ENCODE data around the gene ATAD3C. TPM values are rescaled to one million over a fixed set of nuclear protein-coding genes. Genes with fewer than 3 reads are reported as not detected.

Gene ATAD3C
- polyA plus RNA-seq, 4 donors: 2.6 to 3.7 (median 2.9) TPM

Other genes with a start within 250 kb of the ATAD3C start
- under 1 TPM; 0.29 to 0.79 (median 0.53) TPM for gene TNFRSF18, start 243.1 kb upstream of the ATAD3C start, polyA plus RNA-seq (ENCODE audit: insufficient read length in 4 of 4)
- 1 to 10 TPM; 1.7 to 3.1 (median 2.0) TPM for gene TNFRSF4, start 235.5 kb upstream of the ATAD3C start, polyA plus RNA-seq (ENCODE audit: insufficient read length in 4 of 4)
- 100 to 1,000 TPM; 115 to 144 (median 130) TPM for gene SDF4, start 217.7 kb upstream of the ATAD3C start, polyA plus RNA-seq (ENCODE audit: insufficient read length in 4 of 4)
- 10 to 100 TPM; 19.8 to 24.4 (median 21.4) TPM for gene B3GALT6, start 217.5 kb upstream of the ATAD3C start, polyA plus RNA-seq (ENCODE audit: insufficient read length in 4 of 4)
- gene C1QTNF12, start 203.0 kb upstream of the ATAD3C start, polyA plus RNA-seq (ENCODE audit: insufficient read length in 4 of 4): 10 to 100 TPM in 3 of 4 donors, 1 to 10 TPM in 1; 7.2 to 17.3 (median 14.9) TPM
- 10 to 100 TPM; 40.9 to 68.6 (median 58.4) TPM for gene UBE2J2, start 175.8 kb upstream of the ATAD3C start, polyA plus RNA-seq (ENCODE audit: insufficient read length in 4 of 4)
- gene SCNN1D, start 169.3 kb upstream of the ATAD3C start, polyA plus RNA-seq (ENCODE audit: insufficient read length in 4 of 4): 10 to 100 TPM in 1 of 4 donors, 1 to 10 TPM in 3; 2.4 to 10.2 (median 6.9) TPM
- gene ACAP3, start 141.8 kb upstream of the ATAD3C start, polyA plus RNA-seq (ENCODE audit: insufficient read length in 4 of 4): 10 to 100 TPM; 14.9 to 45.2 (median 33.0) TPM
- 10 to 100 TPM in 2 of 4 donors, 1 to 10 TPM in 2; 7.3 to 12.4 (median 10.7) TPM for gene PUSL1, start 141.1 kb upstream of the ATAD3C start, polyA plus RNA-seq (ENCODE audit: insufficient read length in 4 of 4)
- 100 to 1,000 TPM in 3 of 4 donors, 10 to 100 TPM in 1; 94.8 to 169 (median 129) TPM for gene INTS11, start 125.0 kb upstream of the ATAD3C start, polyA plus RNA-seq (ENCODE audit: insufficient read length in 4 of 4)
- 10 to 100 TPM; 12.4 to 21.1 (median 17.3) TPM for gene CPTP, start 124.9 kb upstream of the ATAD3C start, polyA plus RNA-seq (ENCODE audit: insufficient read length in 4 of 4)
- under 1 TPM; 0.28 to 0.70 (median 0.45) TPM for gene TAS1R3, start 118.4 kb upstream of the ATAD3C start, polyA plus RNA-seq (ENCODE audit: insufficient read length in 4 of 4)
- gene DVL1, start 100.3 kb upstream of the ATAD3C start, polyA plus RNA-seq (ENCODE audit: insufficient read length in 4 of 4): 10 to 100 TPM; 24.6 to 52.2 (median 45.6) TPM
- 100 to 1,000 TPM; 164 to 219 (median 209) TPM for gene MXRA8, start 91.1 kb upstream of the ATAD3C start, polyA plus RNA-seq (ENCODE audit: insufficient read length in 4 of 4)
- 100 to 1,000 TPM in 1 of 4 donors, 10 to 100 TPM in 3; 64.4 to 107 (median 84.7) TPM for gene AURKAIP1, start 74.5 kb upstream of the ATAD3C start, polyA plus RNA-seq (ENCODE audit: insufficient read length in 4 of 4)
- gene CCNL2, start 50.4 kb upstream of the ATAD3C start, polyA plus RNA-seq (ENCODE audit: insufficient read length in 4 of 4): 100 to 1,000 TPM; 178 to 392 (median 277) TPM
- 100 to 1,000 TPM; 111 to 143 (median 117) TPM for gene MRPL20, start 42.4 kb upstream of the ATAD3C start, polyA plus RNA-seq (ENCODE audit: insufficient read length in 4 of 4)
- 10 to 100 TPM in 3 of 4 donors, 1 to 10 TPM in 1; 5.1 to 27.6 (median 12.1) TPM for gene ANKRD65, start 28.4 kb upstream of the ATAD3C start, polyA plus RNA-seq (ENCODE audit: insufficient read length in 4 of 4)
- 100 to 1,000 TPM in 1 of 4 donors, 10 to 100 TPM in 3; 48.3 to 104 (median 66.7) TPM for gene VWA1, start 14.0 kb upstream of the ATAD3C start, polyA plus RNA-seq (ENCODE audit: insufficient read length in 4 of 4)
- gene ATAD3B, start 22.1 kb downstream of the ATAD3C start, polyA plus RNA-seq (ENCODE audit: insufficient read length in 4 of 4): 10 to 100 TPM in 3 of 4 donors, 1 to 10 TPM in 1; 9.4 to 29.9 (median 20.5) TPM
- gene ATAD3A, start 62.5 kb downstream of the ATAD3C start, polyA plus RNA-seq (ENCODE audit: insufficient read length in 4 of 4): 10 to 100 TPM; 15.8 to 31.6 (median 24.4) TPM
- gene TMEM240, start 90.9 kb downstream of the ATAD3C start, polyA plus RNA-seq (ENCODE audit: insufficient read length in 4 of 4): 1 to 10 TPM; 4.3 to 8.4 (median 7.3) TPM
- gene SSU72, start 125.2 kb downstream of the ATAD3C start, polyA plus RNA-seq (ENCODE audit: insufficient read length in 4 of 4): 10 to 100 TPM; 76.6 to 95.9 (median 82.9) TPM
- 1 to 10 TPM; 1.6 to 5.1 (median 4.0) TPM for gene FNDC10, start 150.4 kb downstream of the ATAD3C start, polyA plus RNA-seq (ENCODE audit: insufficient read length in 4 of 4)
- 10 to 100 TPM; 23.5 to 90.7 (median 55.8) TPM for gene MIB2, start 165.8 kb downstream of the ATAD3C start, polyA plus RNA-seq (ENCODE audit: insufficient read length in 4 of 4)
- 10 to 100 TPM; 16.0 to 54.0 (median 37.4) TPM for gene MMP23B, start 182.5 kb downstream of the ATAD3C start, polyA plus RNA-seq (ENCODE audit: insufficient read length in 4 of 4)
- 10 to 100 TPM; 36.8 to 47.7 (median 42.4) TPM for gene CDK11B, start 209.3 kb downstream of the ATAD3C start, polyA plus RNA-seq (ENCODE audit: insufficient read length in 4 of 4)
- 100 to 1,000 TPM in 1 of 4 donors, 10 to 100 TPM in 3; 56.5 to 111 (median 82.2) TPM for gene SLC35E2B, start 243.1 kb downstream of the ATAD3C start, polyA plus RNA-seq (ENCODE audit: insufficient read length in 4 of 4)

Data from left renal cortex interstitium (tissue), 4 donors.